OCI-LY3 (cell line): Measurements from ENCODE around the gene DLGAP4.

Experiments used
- CTCF ChIP-seq: fragments of 200-600, 300-600 bp; sonication (generic); IDR thresholded peaks from 2 replicates; pipeline ENCODE4 v1.5.1; 2014; ENCODE audit warnings: antibody characterized with exemption, low read length, low read depth
- EZH2phosphoT487 ChIP-seq: fragments of 200-600 bp; shearing (Covaris generic); IDR thresholded peaks from 2 replicates; pipeline ENCODE4 v1.6.1; 2018; ENCODE audit warnings: antibody characterized with exemption, mixed run types, low read depth

GRCh38 chr20:36392989-36393388 is 86.8 kb downstream of the DLGAP4 start:
- TF ChIP-seq CTCF, result no peak
- no peak for TF ChIP-seq EZH2phosphoT487
